HG03565 (cell line): ENCODE measurements around the gene TMEM132D.
"Not testable (repeated sequence)": the region's sequence is repeated elsewhere in the genome, so short reads cannot be mapped to it uniquely, and the experiment has no call there.

Experiments
- ATAC-seq: cut with Tn5 transposase; IDR thresholded peaks from one replicate; pipeline ENCODE4 v1.9.1; 2021; ENCODE audit warnings: mild to moderate bottlenecking, moderate library complexity; ENCODE audit not compliant: unreplicated experiment

TMEM132D gene

GRCh38 chr12:129903956-129904829 lies at the start of gene TMEM132D:
TSS of gene TMEM132D (minus strand) at chr12:129904025.
- no peak for ATAC-seq

- no peak for ATAC-seq
Measured at GRCh38 chr12:129949651-129950050, 45.8 kb upstream of the TMEM132D start.

- ATAC-seq, result no peak
Measured at GRCh38 chr12:129941618-129942017, 37.8 kb upstream of the TMEM132D start.

- ATAC-seq, result no peak
Measured at GRCh38 chr12:129938089-129938488, 34.3 kb upstream of the TMEM132D start.

- no peak for ATAC-seq
Measured at GRCh38 chr12:129937426-129937825, 33.6 kb upstream of the TMEM132D start.

GRCh38 chr12:129928643-129929042 lies 24.8 kb upstream of the TMEM132D start:
- no peak for ATAC-seq

- no peak for ATAC-seq
Measured at GRCh38 chr12:129927316-129927900, 23.6 kb upstream of the TMEM132D start.

GRCh38 chr12:129911428-129912049 lies 7.7 kb upstream of the TMEM132D start:
- ATAC-seq, result peak; percentile 84

- ATAC-seq, result no peak
Measured at GRCh38 chr12:129909051-129910020, 5.5 kb upstream of the TMEM132D start.

GRCh38 chr12:129903092-129903945 lies 506 bp downstream of the TMEM132D start:
- no peak for ATAC-seq

- no peak for ATAC-seq
Measured at GRCh38 chr12:129902371-129903091, 1.3 kb downstream of the TMEM132D start.

- ATAC-seq, result no peak
Measured at GRCh38 chr12:129901254-129901653, 2.6 kb downstream of the TMEM132D start.

- ATAC-seq, result no peak
Measured at GRCh38 chr12:129900306-129900705, 3.5 kb downstream of the TMEM132D start.

GRCh38 chr12:129899045-129899444 lies 4.8 kb downstream of the TMEM132D start:
- not testable (repeated sequence) for ATAC-seq

GRCh38 chr12:129893691-129894090 lies 10.1 kb downstream of the TMEM132D start:
- ATAC-seq, result no peak

GRCh38 chr12:129887101-129887500 lies 16.7 kb downstream of the TMEM132D start:
- no peak for ATAC-seq

GRCh38 chr12:129886541-129886940 lies 17.3 kb downstream of the TMEM132D start:
- ATAC-seq, result no peak

GRCh38 chr12:129885287-129885686 lies 18.5 kb downstream of the TMEM132D start:
- no peak for ATAC-seq

- ATAC-seq, result no peak
Measured at GRCh38 chr12:129877411-129877810, 26.4 kb downstream of the TMEM132D start.
